ENCODE data around the gene FAM53C. TPM values are rescaled to one million over a fixed set of nuclear protein-coding genes. Genes with fewer than 3 reads are reported as not detected.
A peak's percentile ranks its signal among the peaks of the same experiment; 100 is the strongest.
"Not testable (repeated sequence)": the region's sequence is repeated elsewhere in the genome, so short reads cannot be mapped to it uniquely, and the experiment has no call there.

Gene FAM53C
- total and polyA plus RNA-seq, 2 experiments from 2014 or later = 21.0 to 45.0 TPM

DNA sequence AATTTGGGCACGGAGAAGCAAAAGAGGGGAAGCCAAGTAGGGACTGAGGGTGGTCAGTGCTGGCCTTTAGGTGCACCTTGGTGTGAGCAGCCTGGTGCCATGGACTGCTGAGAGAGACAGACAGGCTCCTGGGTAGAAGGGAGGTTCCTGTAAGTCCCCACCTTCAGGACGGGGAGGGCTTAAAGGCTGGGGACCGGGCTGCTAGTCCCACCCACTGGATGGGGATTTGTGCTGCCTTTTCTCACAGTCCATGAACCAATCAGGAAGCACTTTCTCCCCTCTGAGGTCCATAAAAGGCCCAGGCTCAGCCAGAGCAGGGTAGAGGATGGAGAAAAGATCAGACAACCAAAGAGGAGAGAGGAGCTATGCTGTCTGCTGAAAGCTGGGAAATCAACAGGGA, 21.7 kb upstream of the FAM53C start (continued):
- TF ChIP-seq, protein P1, sequence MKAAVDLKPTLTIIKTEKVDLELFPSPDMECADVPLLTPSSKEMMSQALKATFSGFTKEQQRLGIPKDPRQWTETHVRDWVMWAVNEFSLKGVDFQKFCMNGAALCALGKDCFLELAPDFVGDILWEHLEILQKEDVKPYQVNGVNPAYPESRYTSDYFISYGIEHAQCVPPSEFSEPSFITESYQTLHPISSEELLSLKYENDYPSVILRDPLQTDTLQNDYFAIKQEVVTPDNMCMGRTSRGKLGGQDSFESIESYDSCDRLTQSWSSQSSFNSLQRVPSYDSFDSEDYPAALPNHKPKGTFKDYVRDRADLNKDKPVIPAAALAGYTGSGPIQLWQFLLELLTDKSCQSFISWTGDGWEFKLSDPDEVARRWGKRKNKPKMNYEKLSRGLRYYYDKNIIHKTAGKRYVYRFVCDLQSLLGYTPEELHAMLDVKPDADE (IDR thresholded peaks at IDR 0.05) = no peak
- TF ChIP-seq STAT1 (IDR thresholded peaks at IDR 0.05; ENCODE audit: unreplicated experiment) (no peak), EZH2phosphoT487 (IDR thresholded peaks at IDR 0.05; ENCODE audit: unreplicated experiment) (no peak), POLR2AphosphoS5 (IDR thresholded peaks at IDR 0.05; ENCODE audit: low read depth) (no peak), ZNF331 (CRISPR knock-in tag; IDR thresholded peaks at IDR 0.05; ENCODE audit: low read depth) (no peak)
- TF ChIP-seq, protein P2, sequence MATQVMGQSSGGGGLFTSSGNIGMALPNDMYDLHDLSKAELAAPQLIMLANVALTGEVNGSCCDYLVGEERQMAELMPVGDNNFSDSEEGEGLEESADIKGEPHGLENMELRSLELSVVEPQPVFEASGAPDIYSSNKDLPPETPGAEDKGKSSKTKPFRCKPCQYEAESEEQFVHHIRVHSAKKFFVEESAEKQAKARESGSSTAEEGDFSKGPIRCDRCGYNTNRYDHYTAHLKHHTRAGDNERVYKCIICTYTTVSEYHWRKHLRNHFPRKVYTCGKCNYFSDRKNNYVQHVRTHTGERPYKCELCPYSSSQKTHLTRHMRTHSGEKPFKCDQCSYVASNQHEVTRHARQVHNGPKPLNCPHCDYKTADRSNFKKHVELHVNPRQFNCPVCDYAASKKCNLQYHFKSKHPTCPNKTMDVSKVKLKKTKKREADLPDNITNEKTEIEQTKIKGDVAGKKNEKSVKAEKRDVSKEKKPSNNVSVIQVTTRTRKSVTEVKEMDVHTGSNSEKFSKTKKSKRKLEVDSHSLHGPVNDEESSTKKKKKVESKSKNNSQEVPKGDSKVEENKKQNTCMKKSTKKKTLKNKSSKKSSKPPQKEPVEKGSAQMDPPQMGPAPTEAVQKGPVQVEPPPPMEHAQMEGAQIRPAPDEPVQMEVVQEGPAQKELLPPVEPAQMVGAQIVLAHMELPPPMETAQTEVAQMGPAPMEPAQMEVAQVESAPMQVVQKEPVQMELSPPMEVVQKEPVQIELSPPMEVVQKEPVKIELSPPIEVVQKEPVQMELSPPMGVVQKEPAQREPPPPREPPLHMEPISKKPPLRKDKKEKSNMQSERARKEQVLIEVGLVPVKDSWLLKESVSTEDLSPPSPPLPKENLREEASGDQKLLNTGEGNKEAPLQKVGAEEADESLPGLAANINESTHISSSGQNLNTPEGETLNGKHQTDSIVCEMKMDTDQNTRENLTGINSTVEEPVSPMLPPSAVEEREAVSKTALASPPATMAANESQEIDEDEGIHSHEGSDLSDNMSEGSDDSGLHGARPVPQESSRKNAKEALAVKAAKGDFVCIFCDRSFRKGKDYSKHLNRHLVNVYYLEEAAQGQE (IDR thresholded peaks at IDR 0.05; ENCODE audit: unreplicated experiment) = no peak

DNA sequence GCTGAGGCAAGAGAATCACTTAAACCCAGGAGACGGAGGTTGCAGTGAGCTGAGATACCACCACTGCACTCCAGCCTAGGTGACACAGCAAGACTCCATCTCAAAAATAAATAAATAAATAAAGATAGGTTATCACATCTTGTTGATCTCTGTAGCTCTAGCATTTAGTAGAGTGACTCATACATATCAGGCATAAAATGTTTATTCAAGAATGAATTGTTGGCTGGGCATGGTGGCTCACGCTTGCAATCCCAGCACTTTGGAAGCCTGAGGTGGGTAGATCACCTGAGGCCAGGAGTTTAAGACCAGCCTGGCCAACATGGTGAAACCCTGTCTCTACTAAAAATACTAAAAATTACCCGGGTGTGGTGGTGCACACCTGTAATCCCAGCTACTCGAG, 19.9 kb upstream of the FAM53C start:
- not testable (repeated sequence) for H3F3A ChIP-seq (replicated peaks; ENCODE audit: low read depth); H3K27ac Mint-ChIP-seq; H3K9me3 Mint-ChIP-seq; H3K4me3 Mint-ChIP-seq; H3K4me2 ChIP-seq; ATAC-seq; H3K4me1 ChIP-seq (ENCODE audit: insufficient read depth); H2AFZ ChIP-seq; H4K20me1 ChIP-seq (replicated peaks; ENCODE audit: insufficient read depth); H3K27me3 Mint-ChIP-seq (ENCODE audit: insufficient read depth, low read depth, poor library complexity); DNase-seq (ENCODE audit: low spot score); H3K27ac ChIP-seq (ENCODE audit: low read depth); H3K4me3 ChIP-seq; H3K79me2 ChIP-seq (replicated peaks; ENCODE audit: insufficient read depth); H3K27me3 ChIP-seq (ENCODE audit: insufficient read depth); H3K9me2 ChIP-seq (ENCODE audit: insufficient read depth); H3K4me1 Mint-ChIP-seq
- peaks cover 31% of the 10 kb centered on the region for H3K36me3 Mint-ChIP-seq (ENCODE audit: low read depth)
- H3K36me3 ChIP-seq (ENCODE audit: insufficient read depth) = peaks cover 27% of the 10 kb centered on the region

DNA sequence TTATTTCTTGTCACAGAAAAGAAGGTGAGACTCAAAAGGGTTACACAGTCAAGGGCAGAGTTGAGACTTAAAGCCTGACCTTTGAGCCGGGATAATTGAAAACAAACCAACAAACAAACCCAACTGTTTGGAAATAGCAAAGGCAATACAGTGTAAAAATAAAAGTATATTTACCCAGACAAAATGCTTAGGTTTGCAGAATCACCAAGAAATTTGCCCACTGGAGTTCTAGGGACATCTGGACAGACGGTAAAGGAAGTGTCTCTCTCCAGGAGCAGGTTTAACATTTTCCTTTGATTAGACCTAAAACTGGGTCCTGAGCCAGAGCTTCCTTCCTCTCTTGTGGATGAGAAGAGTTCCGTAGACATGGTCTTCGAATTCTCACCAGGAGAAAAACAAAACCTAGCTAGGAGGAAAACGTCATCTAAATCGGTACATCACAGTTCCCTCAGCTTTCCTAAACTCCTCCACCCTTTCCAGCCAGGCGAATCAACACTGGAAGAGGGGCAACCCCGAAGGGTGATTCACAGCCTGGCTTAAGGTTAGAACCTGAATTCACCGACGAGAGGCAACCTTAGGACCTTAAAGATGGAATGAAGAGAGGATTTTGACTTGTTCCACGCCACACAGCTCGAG, 7.1 kb upstream of the FAM53C start:
- Histone ChIP-seq H2AFZ (peak overlapping the region; percentile 35), H3K4me2 (peak overlapping the region; percentile 84), H3K79me2 (replicated peaks; ENCODE audit: insufficient read depth) (peaks cover 15% of the 10 kb centered on the region), H3K27ac (ENCODE audit: low read depth) (peak overlapping the region; percentile 88), H4K20me1 (replicated peaks; ENCODE audit: insufficient read depth) (no peaks in the 10 kb centered on the region), H3K36me3 (ENCODE audit: insufficient read depth) (peaks cover 3% of the 10 kb centered on the region), H3K9me2 (ENCODE audit: insufficient read depth) (no peaks in the 10 kb centered on the region), H3K27me3 (ENCODE audit: insufficient read depth) (no peaks in the 10 kb centered on the region), H3K4me1 (ENCODE audit: insufficient read depth) (no peaks in the 10 kb centered on the region), H3F3A (replicated peaks; ENCODE audit: low read depth) (no peaks in the 10 kb centered on the region), H3K4me3 (peak overlapping the region; percentile 70)
- Mint-ChIP-seq H3K27ac (peak overlapping the region; percentile 98), H3K36me3 (ENCODE audit: low read depth) (peaks cover 2% of the 10 kb centered on the region; the same call in 1 of the 3 replicates), H3K4me1 (peaks cover 9% of the 10 kb centered on the region), H3K9me3 (no peaks in the 10 kb centered on the region), H3K27me3 (ENCODE audit: insufficient read depth, low read depth, poor library complexity) (peaks cover 4% of the 10 kb centered on the region), H3K4me3 (peak overlapping the region; percentile 92)
- DNase-seq (ENCODE audit: low spot score) = peak; percentile 45
- ATAC-seq = peak; percentile 8
- TF ChIP-seq, protein P1 (IDR thresholded peaks at IDR 0.05) = no peak
- no peak for TF ChIP-seq CREB1 (CRISPR knock-in tag; IDR thresholded peaks at IDR 0.05; ENCODE audit: low read depth)
- no peak for TF ChIP-seq NANOG (IDR thresholded peaks at IDR 0.05; ENCODE audit: borderline replicate concordance)
- TF ChIP-seq POLR2AphosphoS5 (IDR thresholded peaks at IDR 0.05; ENCODE audit: low read depth) = no peak
- no peak for TF ChIP-seq EZH2 (IDR thresholded peaks at IDR 0.05; ENCODE audit: low read depth, unreplicated experiment)
- no peak for TF ChIP-seq JUNB (IDR thresholded peaks at IDR 0.05; ENCODE audit: unreplicated experiment)
- no peak for TF ChIP-seq ZNF114 (CRISPR knock-in tag; IDR thresholded peaks at IDR 0.05)
